ENCODE data around the gene JADE3.

GRCh38 chrX:46967547-46967946 lies 55.3 kb downstream of the JADE3 start:
- TF ChIP-seq EZH2phosphoT487 (IDR thresholded peaks at IDR 0.05; ENCODE audit: insufficient read depth, low read depth) (no peak), EZH2 (IDR thresholded peaks at IDR 0.05; ENCODE audit: insufficient read depth, poor library complexity, severe bottlenecking) (no peak)

All from GM23248 (cell line).